ENCODE data around the gene DOK4. TPM values are rescaled to one million over a fixed set of nuclear protein-coding genes. Genes with fewer than 3 reads are reported as not detected.

The DOK4 gene
- total and polyA plus RNA-seq, 4 experiments from 2014 or later = 1.7 to 3.0 (median 2.7) TPM

- H3K27ac ChIP-seq (ENCODE audit: low read depth, low read length) = no peak overlapping the region
- H3K36me3 ChIP-seq (ENCODE audit: insufficient read depth, low read length) = no peaks in the 10 kb centered on the region
- no peaks in the 10 kb centered on the region for H3K9me3 Mint-ChIP-seq
- H3K4me1 Mint-ChIP-seq = peaks cover 11 to 27% (median 21%) of the 10 kb centered on the region in 4 donors
- peak overlapping the region in 5 of 7 donors; percentile 44 to 77 (median 46) for H3K27ac Mint-ChIP-seq
- H3K4me3 Mint-ChIP-seq = peak overlapping the region; percentile 77 to 83 (median 80)
- CTCF ChIA-PET (ENCODE audit: partially characterized antibody) = interaction anchor here (1.2 to 4.0 kb wide), 6 partner anchors 13 to 69 kb away, joined by 5 to 22 read pairs (median 8); partner anchors contain the start of genes CCDC102A and POLR2C
- peaks cover 0 to 1% of the 10 kb centered on the region in 2 donors for H3K27me3 Mint-ChIP-seq
- POLR2A ChIA-PET (ENCODE audit: partially characterized antibody) = interaction anchor here (1.0 to 2.7 kb wide), 8 partner anchors 12 to 187 kb away, joined by 3 to 31 read pairs (median 4); partner anchors contain the start of genes CCDC102A, CIAPIN1, COQ9 and POLR2C
- no peaks in the 10 kb centered on the region for H3K9me3 ChIP-seq (ENCODE audit: control insufficient read depth in 1 of 2, low read length in 2 of 2)
- H3K4me1 ChIP-seq (ENCODE audit: insufficient read depth, low read length) = peaks cover 17% of the 10 kb centered on the region
- no peaks in the 10 kb centered on the region for H3K27me3 ChIP-seq (ENCODE audit: insufficient read depth, low read length)
- H3K4me3 ChIP-seq (ENCODE audit: low read length in 2 of 2) = peak overlapping the region in 1 of 2 donors; percentile 35
- no peak for DNase-seq
- H3K36me3 Mint-ChIP-seq = no peaks in the 10 kb centered on the region
- intact Hi-C loops (cut with micrococcal nuclease) = loop anchor here (1.0 kb wide), 3 partner anchors 11 to 49 kb away; partner anchors contain the start of genes CCDC102A, CIAPIN1 and COQ9
Measured at GRCh38 chr16:57486858-57487834, 853 bp upstream of the DOK4 start.

- intact Hi-C loops (cut with micrococcal nuclease) = no loop called here
- ChIA-PET POLR2A (ENCODE audit: partially characterized antibody) (interaction anchor here (1.0 to 2.7 kb wide), 7 partner anchors 12 to 56 kb away, joined by 3 to 31 read pairs (median 6); partner anchors contain the start of genes CCDC102A, CIAPIN1, COQ9 and POLR2C), CTCF (ENCODE audit: partially characterized antibody) (interaction anchor here (0.6 to 4.0 kb wide), 4 partner anchors 23 to 852 kb away, joined by 3 to 22 read pairs (median 12); partner anchors contain the start of genes CCDC102A and POLR2C)
- H3K9me3 Mint-ChIP-seq = no peaks in the 10 kb centered on the region
- Histone ChIP-seq H3K27ac (ENCODE audit: low read depth, low read length) (no peak overlapping the region), H3K4me3 (ENCODE audit: low read length in 2 of 2) (peak overlapping the region in 1 of 2 donors; percentile 55), H3K4me1 (ENCODE audit: insufficient read depth, low read length) (peaks cover 17% of the 10 kb centered on the region), H3K36me3 (ENCODE audit: insufficient read depth, low read length) (no peaks in the 10 kb centered on the region), H3K9me3 (ENCODE audit: control insufficient read depth in 1 of 2, low read length in 2 of 2) (no peaks in the 10 kb centered on the region), H3K27me3 (ENCODE audit: insufficient read depth, low read length) (no peaks in the 10 kb centered on the region)
- H3K4me1 Mint-ChIP-seq = peaks cover 11 to 27% (median 21%) of the 10 kb centered on the region in 4 donors
- H3K27ac Mint-ChIP-seq = peak overlapping the region in 5 of 7 donors; percentile 27 to 81 (median 70)
- H3K27me3 Mint-ChIP-seq = no peaks in the 10 kb centered on the region
- DNase-seq = no peak
- peak overlapping the region; percentile 82 to 90 (median 86) for H3K4me3 Mint-ChIP-seq
- H3K36me3 Mint-ChIP-seq = no peaks in the 10 kb centered on the region
Measured at GRCh38 chr16:57485091-57485915, 990 bp downstream of the DOK4 start.

DNA sequence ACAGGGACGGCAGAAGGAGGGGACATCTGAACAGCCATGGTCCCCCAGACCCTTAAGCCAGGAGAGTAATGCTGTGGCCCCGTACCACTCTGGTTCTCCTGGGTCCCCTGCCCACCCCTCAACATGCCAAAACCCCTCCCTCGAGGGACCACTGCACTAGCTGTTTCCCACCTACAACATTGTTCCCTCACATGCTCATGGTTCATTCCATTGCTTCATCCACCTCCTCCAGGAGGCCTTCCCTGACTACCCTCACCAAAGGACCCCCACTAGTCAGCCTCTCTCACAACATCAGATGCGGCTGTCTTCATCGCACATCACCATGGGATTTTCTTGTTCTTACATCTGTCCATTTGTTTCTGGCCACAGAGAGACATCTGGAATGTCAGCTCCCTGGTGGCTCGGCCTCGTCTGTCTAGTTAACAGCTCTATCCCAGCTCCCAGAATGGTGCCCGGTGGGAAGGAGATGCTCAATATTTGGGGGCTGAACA is 1.7 kb downstream of the DOK4 start:
- intact Hi-C loops (cut with micrococcal nuclease) = no loop called here
- POLR2A ChIA-PET (ENCODE audit: partially characterized antibody) = interaction anchor here (1.5 to 2.2 kb wide), 2 partner anchors 37 to 51 kb away, joined by 4 to 8 read pairs; partner anchors contain the start of genes CIAPIN1 and COQ9
- CTCF ChIA-PET (ENCODE audit: partially characterized antibody) = interaction anchor here (2.2 to 4.0 kb wide), 2 partner anchors 23 to 35 kb away, joined by 9 to 22 read pairs; partner anchors contain the start of gene POLR2C
- H3K9me3 Mint-ChIP-seq = no peaks in the 10 kb centered on the region
- H3K4me3 ChIP-seq (ENCODE audit: low read length in 2 of 2) = no peak overlapping the region
- H3K36me3 Mint-ChIP-seq = no peaks in the 10 kb centered on the region
- peaks cover 11 to 27% (median 21%) of the 10 kb centered on the region in 4 donors for H3K4me1 Mint-ChIP-seq
- no peak overlapping the region for H3K27ac ChIP-seq (ENCODE audit: low read depth, low read length)
- peaks cover 17% of the 10 kb centered on the region for H3K4me1 ChIP-seq (ENCODE audit: insufficient read depth, low read length)
- DNase-seq = no peak
- peak overlapping the region in 3 of 7 donors; percentile 61 to 72 (median 71) for H3K27ac Mint-ChIP-seq
- no peaks in the 10 kb centered on the region for H3K27me3 ChIP-seq (ENCODE audit: insufficient read depth, low read length)
- H3K27me3 Mint-ChIP-seq = no peaks in the 10 kb centered on the region
- no peaks in the 10 kb centered on the region for H3K36me3 ChIP-seq (ENCODE audit: insufficient read depth, low read length)
- H3K9me3 ChIP-seq (ENCODE audit: control insufficient read depth in 1 of 2, low read length in 2 of 2) = no peaks in the 10 kb centered on the region
- H3K4me3 Mint-ChIP-seq = peak overlapping the region in 5 of 8 donors; percentile 22 to 90 (median 70)

- DNase-seq = no peak
- Histone ChIP-seq H3K4me1 (ENCODE audit: insufficient read depth, low read length) (peaks cover 17% of the 10 kb centered on the region), H3K4me3 (ENCODE audit: low read length in 2 of 2) (no peak overlapping the region), H3K27me3 (ENCODE audit: insufficient read depth, low read length) (no peaks in the 10 kb centered on the region), H3K36me3 (ENCODE audit: insufficient read depth, low read length) (no peaks in the 10 kb centered on the region), H3K27ac (ENCODE audit: low read depth, low read length) (no peak overlapping the region), H3K9me3 (ENCODE audit: control insufficient read depth in 1 of 2, low read length in 2 of 2) (no peaks in the 10 kb centered on the region)
- Mint-ChIP-seq H3K27me3 (no peaks in the 10 kb centered on the region), H3K36me3 (no peaks in the 10 kb centered on the region), H3K27ac (no peak overlapping the region), H3K4me1 (peaks cover 11 to 27% (median 23%) of the 10 kb centered on the region in 4 donors), H3K9me3 (no peaks in the 10 kb centered on the region), H3K4me3 (peak overlapping the region in 1 of 8 donors; percentile 52)
- CTCF ChIA-PET (ENCODE audit: partially characterized antibody) = interaction anchor here (1.0 to 1.1 kb wide), 2 partner anchors 21 to 36 kb away, joined by 4 to 5 read pairs; partner anchors contain the start of gene POLR2C
- intact Hi-C loops (cut with micrococcal nuclease) = no loop called here
- POLR2A ChIA-PET (ENCODE audit: partially characterized antibody) = no interaction called here
Measured at GRCh38 chr16:57483725-57484514, 2.4 kb downstream of the DOK4 start.

DNA sequence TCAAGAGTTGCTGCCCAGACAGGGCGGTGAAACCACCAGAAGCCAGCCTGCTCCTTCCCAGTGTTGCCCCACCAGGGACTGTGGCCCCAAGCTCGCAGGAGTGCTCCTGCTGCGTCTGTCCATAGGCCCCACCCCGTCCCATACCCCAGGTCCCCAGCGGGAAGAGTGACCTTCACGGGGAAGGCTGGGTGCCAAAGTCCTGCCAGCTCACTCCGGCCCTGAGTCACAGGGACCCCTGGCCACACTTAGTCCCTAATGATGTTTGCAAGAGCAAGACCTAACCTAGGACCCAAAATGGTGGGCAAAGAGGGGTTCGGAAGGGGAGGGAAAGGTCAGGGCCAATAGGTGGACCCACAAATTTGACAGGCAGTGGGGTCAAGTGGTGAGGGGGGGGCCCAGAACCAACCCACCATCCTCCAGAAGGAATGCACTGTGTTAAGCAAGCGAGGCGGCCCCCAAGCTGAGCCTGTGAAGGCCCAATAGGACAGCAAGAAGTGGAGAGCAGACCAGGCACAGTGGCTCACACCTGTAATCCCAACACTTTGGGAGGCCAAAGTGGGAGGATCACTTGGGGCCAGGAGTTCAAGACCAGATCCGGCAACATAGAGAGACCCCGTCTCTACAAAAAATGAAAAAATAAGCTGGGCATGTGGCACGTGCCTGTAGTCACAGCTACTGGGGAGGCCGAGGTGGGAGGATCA is 3.3 kb downstream of the DOK4 start:
- Histone ChIP-seq H3K27ac (ENCODE audit: low read depth, low read length) (no peak overlapping the region), H3K4me1 (ENCODE audit: insufficient read depth, low read length) (peaks cover 17% of the 10 kb centered on the region), H3K4me3 (ENCODE audit: low read length in 2 of 2) (no peak overlapping the region), H3K27me3 (ENCODE audit: insufficient read depth, low read length) (no peaks in the 10 kb centered on the region), H3K36me3 (ENCODE audit: insufficient read depth, low read length) (no peaks in the 10 kb centered on the region), H3K9me3 (ENCODE audit: control insufficient read depth in 1 of 2, low read length in 2 of 2) (no peaks in the 10 kb centered on the region)
- Mint-ChIP-seq H3K27me3 (no peaks in the 10 kb centered on the region), H3K4me3 (peak overlapping the region in 2 of 8 donors; percentile 22 to 65), H3K27ac (peak overlapping the region in 1 of 7 donors; percentile 57), H3K4me1 (peaks cover 11 to 27% (median 23%) of the 10 kb centered on the region in 4 donors), H3K9me3 (no peaks in the 10 kb centered on the region), H3K36me3 (no peaks in the 10 kb centered on the region)
- ChIA-PET CTCF (ENCODE audit: partially characterized antibody) (interaction anchor here (0.7 to 1.1 kb wide), 3 partner anchors 20 to 61 kb away, joined by 4 to 5 read pairs (median 4); partner anchors contain the start of gene POLR2C), POLR2A (ENCODE audit: partially characterized antibody) (no interaction called here)
- DNase-seq = no peak
- intact Hi-C loops (cut with micrococcal nuclease) = no loop called here
